ENCODE measurements around the gene WWOX. TPM values are rescaled to one million over a fixed set of nuclear protein-coding genes. Genes with fewer than 3 reads are reported as not detected.

Gene WWOX
- total RNA-seq, 1 donor from 2014 or later, result 13.1 TPM

DNA sequence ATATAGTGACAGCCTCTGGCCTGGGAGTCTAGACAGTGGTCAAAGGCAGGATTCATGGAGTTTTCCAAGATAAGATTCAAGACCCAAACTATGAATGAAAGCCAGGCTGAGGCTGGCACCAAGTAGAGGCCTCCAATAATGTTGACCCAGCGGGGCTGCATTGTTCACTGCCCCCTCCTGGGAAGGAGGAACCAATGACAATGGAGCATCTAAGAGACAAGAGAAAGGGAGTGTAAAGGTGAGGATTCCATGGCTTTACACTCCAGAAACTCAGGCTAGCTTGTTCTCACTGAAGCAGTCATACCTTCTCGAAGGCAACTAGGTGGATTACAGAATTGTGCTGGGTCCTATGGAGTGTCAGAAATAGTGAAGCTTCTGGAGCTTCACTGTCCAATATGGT lies 380.3 kb downstream of the WWOX start:
- intact Hi-C loops (cut with DNase I), result no loop called here
- DNase-seq (ENCODE audit: missing footprints) (no peak), ATAC-seq (no peak)

GRCh38 chr16:78480588-78480987 lies 381.1 kb downstream of the WWOX start:
- DNase-seq (ENCODE audit: missing footprints) (no peak), ATAC-seq (no peak)
- intact Hi-C loops (cut with DNase I), result no loop called here

DNA sequence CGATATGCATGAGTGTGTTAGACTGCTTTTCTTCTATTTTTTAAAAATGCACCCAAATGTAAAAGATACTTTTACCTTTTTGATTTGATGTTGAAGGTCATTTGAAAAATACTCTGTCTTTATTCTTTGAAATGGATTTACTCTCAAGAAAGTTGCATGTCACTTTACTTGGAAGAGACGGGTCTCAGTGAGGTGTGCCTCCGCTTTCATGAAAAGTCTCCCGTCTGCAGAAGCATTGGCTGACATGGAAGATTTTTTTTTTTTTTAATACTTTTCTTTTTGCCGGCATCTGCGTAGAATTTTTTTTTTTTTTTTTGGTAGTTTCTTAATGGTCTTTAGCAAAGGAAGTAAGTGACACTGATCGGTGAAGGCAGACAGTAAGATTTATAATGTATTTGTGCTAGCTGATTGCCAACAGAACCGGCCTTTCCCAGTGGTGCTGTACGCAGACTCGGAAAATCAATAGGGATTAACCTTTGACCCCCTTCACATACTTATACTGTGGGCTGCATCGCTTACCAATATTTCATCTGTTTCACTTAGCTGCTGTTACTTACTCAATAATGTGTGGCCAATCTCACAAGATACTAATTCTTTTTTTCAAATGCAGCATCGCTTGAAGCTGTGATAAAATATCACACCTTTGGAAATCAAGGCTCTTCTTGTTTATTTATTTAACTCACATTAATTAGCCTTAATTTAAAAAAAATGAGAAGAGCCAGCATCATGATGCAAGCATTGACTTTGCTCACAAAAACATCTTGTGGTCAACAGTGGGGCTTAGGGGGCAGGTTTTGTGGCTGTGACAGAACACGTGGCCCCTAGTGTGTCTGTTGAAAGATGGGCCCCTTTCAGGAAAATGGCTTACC lies 383.9 kb downstream of the WWOX start:
- no peak for ATAC-seq
- intact Hi-C loops (cut with DNase I), result no loop called here
- no peak for DNase-seq (ENCODE audit: missing footprints)

DNA sequence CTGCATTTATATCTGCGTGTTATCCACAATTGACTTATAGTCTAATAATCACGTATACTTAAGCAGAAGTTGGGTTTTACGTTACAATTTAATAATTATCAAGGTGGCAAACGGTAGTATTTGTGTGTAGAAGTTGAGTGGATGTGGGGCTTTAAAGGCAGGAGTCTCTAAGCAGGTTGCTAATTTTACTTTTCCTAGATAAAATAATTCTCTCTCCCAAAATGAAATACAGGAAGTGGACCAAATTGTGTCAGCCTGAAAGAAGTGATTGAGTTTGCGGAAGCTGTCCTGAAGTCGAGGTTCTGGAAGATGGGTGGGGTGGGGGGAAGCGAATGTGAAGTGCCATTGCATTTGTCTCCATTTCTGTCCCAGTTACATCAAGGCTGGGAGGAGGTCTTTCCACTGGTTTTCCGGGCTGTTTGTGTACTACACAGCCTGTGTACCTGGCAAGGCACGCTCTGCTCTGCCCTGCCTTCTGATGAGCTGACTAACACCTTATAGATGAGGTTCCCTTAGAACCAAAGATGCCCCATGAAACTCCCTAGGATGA lies 385.1 kb downstream of the WWOX start:
- no peak for DNase-seq (ENCODE audit: missing footprints)
- no peak for ATAC-seq
- intact Hi-C loops (cut with DNase I), result no loop called here

DNA sequence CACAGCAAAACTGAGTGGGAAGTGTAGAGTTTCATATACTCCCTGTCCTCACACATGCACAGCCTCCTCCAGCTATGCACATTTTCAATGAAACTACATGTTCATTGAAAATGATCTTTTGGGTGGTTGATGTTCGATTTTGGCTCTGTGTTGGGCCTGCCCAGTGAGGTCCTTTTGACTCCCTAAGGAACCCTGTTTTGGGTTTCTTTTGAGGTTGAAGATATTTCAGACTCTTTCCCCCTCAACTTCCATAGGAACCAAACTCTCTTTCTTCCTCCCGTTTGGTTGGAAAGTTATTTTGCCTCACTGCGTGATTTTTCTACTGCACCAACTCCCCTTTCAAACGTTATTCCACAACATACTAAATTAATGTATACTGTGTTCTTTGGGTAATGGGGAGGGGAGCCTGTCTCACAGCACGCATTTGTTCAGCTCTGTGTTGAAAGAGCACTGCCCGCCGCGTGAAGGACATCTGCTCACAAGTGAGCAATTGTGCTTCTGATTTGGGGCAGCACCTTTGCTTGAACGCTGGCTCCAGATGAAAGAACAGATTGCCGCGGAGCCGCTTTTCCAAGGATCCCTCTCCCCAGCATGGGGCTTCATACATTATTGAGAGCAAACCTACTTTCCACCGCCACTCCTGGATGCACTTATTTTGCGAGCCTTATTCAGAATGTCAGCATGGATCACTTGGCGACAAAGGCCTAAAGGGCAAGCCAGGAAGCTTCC lies 385.9 kb downstream of the WWOX start:
- intact Hi-C loops (cut with DNase I), result no loop called here

DNA sequence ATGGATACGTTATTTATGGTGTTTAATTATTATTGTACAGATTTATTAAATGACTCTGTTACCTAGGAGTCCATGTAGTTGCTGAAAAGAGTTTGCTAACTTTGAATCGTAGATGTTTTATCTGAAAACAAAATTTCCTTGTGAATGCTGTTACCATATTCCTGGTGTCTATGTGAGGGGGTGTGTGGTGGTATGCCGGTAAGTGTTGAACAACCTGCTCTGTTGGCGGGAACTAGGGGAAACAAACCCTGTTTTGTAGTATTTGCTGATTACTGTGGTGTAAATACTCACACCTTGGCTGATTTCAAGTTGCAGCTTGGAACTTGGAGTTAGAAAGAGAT lies 386.4 kb downstream of the WWOX start:
- DNase-seq (ENCODE audit: missing footprints) (no peak), ATAC-seq (no peak)
- intact Hi-C loops (cut with DNase I), result no loop called here

More for the DNA sequence above, 385.9 kb downstream of the WWOX start:
- DNase-seq (ENCODE audit: missing footprints) (no peak), ATAC-seq (no peak)

DNA sequence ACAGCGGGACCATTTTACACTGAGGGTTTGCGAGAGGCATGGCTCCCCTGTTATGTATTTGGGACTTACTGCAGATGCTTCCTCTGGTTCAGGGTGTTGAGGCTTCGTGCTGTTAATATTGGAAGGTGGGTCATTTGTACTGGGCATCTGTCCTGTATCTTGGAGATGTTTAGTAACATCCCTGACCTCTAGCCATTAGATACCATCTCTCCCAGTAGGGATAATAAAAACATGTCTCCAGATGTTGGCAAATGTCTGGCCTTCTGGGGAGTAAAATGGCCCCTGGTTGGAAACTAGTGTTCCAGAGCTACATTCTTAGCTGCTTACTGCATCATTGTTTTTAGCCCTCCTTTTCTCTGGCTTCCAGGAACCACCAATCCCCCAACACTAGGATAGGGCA lies 388.0 kb downstream of the WWOX start:
- ATAC-seq (no peak), DNase-seq (ENCODE audit: missing footprints) (no peak)
- intact Hi-C loops (cut with DNase I), result no loop called here

DNA sequence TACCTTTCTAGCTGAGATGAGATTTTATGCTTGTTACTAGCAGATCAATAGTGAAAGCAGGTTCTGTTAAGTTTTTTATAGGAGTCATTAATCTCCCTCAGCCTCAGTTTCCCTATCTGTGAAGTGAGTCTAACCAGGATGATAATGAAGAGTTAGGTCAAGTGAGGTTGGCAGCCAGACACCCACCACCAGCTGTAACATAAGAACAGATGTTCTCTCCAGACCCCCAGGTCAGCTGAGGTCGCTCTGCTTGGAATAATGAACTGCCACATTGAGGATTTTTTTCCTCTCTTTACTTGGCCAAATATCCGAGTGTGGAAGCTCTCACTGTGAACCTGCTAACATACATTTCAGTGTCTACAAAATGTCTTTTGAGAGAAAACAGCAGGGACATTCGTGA lies 389.6 kb downstream of the WWOX start:
- intact Hi-C loops (cut with DNase I), result no loop called here
- no peak for ATAC-seq
- DNase-seq (ENCODE audit: missing footprints), result no peak

DNA sequence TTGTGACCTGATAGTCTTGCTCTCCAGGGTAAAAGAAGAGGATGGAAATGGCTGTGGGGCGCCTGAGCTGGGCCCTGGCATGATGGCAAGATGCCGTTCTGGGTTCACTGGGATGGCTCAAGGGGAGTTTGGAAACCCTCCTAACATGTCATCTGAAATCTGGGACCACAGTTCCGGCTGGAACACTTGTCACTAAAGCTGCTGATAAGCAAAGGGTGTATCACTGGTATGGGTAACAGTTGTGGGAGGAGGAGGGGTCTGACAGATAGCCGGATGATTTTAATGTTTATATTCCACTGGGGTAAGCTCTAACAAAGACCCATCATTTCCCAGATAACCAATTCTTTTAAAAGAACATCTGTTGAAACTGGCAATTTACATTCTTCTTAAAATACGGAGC lies 390.2 kb downstream of the WWOX start:
- ATAC-seq, result no peak
- intact Hi-C loops (cut with DNase I), result no loop called here
- no peak for DNase-seq (ENCODE audit: missing footprints)

DNA sequence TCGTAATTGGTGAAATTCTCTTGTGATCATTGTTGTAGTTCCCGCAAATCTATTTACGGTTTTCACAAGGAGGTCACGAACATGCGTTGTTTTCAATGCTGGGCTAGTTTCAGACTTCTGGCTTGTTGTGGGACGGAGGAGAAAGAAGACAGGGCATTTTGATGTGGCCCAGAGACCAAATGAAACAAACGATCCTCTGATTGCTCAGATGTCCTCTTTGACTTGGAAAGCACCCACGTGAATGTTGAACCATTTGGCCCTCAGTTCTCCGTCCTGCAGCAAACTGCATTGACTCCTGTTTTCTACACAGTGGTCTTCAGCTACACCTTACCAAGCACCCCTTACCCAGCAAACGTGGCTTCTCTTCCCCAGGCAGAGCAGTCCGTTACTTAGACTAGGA lies 391.0 kb downstream of the WWOX start:
- ATAC-seq (no peak), DNase-seq (ENCODE audit: missing footprints) (no peak)
- intact Hi-C loops (cut with DNase I), result no loop called here

- ATAC-seq, result no peak
- intact Hi-C loops (cut with DNase I), result no loop called here
- no peak for DNase-seq (ENCODE audit: missing footprints)
Measured at GRCh38 chr16:78490847-78491246, 391.4 kb downstream of the WWOX start.

GRCh38 chr16:78493573-78493972 lies 394.1 kb downstream of the WWOX start:
- ATAC-seq (no peak), DNase-seq (ENCODE audit: missing footprints) (no peak)
- intact Hi-C loops (cut with DNase I), result no loop called here

DNA sequence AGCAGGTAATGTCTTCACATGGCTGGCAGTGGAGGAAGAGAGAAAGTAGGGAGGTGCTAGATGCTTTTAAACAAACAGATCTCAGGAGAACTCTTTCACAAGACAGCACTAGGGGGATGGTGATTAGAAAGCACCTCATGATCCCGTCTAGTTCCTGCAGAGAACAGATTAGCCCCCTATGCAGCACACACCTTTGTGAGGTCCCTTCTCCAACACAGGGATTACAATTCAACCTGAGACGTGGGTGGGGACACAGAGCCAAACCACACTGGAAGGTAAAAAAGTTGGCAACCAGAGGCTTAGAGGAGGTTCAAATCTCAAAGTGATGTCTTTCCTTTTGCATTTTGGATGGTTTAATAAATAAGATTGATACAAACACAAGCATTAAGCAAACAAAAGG lies 394.7 kb downstream of the WWOX start:
- ATAC-seq, result no peak
- DNase-seq (ENCODE audit: missing footprints), result no peak
- intact Hi-C loops (cut with DNase I), result no loop called here

GRCh38 chr16:78494674-78495073 lies 395.2 kb downstream of the WWOX start:
- ATAC-seq, result no peak
- no peak for DNase-seq (ENCODE audit: missing footprints)
- intact Hi-C loops (cut with DNase I), result no loop called here

DNA sequence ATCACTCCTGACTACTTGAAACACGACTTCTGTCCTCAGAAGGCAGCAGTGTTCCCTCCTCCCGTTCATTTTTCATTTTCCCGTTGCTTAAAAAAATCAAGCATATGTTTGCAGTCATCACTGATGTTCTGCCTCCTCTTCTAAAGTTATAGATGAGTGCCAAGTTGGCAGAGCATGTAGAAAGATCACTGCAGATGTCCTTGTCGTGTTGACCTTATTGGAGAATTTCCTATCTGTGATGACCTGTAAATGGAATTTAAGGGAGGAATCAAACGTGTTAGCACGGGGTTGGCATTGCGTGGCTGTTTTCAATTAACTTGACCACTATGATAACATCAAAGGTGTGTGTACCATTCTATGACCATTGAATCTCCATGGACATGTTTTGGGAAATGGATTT lies 396.7 kb downstream of the WWOX start:
- ATAC-seq (no peak), DNase-seq (ENCODE audit: missing footprints) (no peak)
- intact Hi-C loops (cut with DNase I), result no loop called here

GRCh38 chr16:78499399-78499798 lies 399.9 kb downstream of the WWOX start:
- no peak for DNase-seq (ENCODE audit: missing footprints)
- intact Hi-C loops (cut with DNase I), result no loop called here
- no peak for ATAC-seq

- intact Hi-C loops (cut with DNase I), result no loop called here
- no peak for ATAC-seq
- DNase-seq (ENCODE audit: missing footprints), result no peak
Measured at GRCh38 chr16:78500659-78501270, 401.3 kb downstream of the WWOX start.

- DNase-seq (ENCODE audit: missing footprints), result no peak
- no peak for ATAC-seq
- intact Hi-C loops (cut with DNase I), result loop anchor here (2.0 kb wide), 1 partner anchor 1099 kb away; the partner anchor contains the start of gene MAF
Measured at GRCh38 chr16:78501744-78502143, 402.3 kb downstream of the WWOX start.

GRCh38 chr16:78502812-78503350 lies 403.4 kb downstream of the WWOX start:
- intact Hi-C loops (cut with DNase I), result loop anchor here (1.0 to 2.0 kb wide), 2 partner anchors 267 to 1098 kb away; partner anchors contain the start of gene MAF
- ATAC-seq, result no peak
- no peak for DNase-seq (ENCODE audit: missing footprints)

Measured in Right ventricle myocardium inferior (tissue), 1 donor.